Osteoblast (primary cell): Measurements from ENCODE around the gene CDA. TPM values are rescaled to one million over a fixed set of nuclear protein-coding genes. Genes with fewer than 3 reads are reported as not detected.

Source experiments
- DNase-seq: peaks from one replicate; pipeline ENCODE4 v3.0.0; 2011; ENCODE audit warnings: low spot score, mixed read lengths; ENCODE audit not compliant: insufficient read length; ENCODE audit errors: missing footprints
- H2AFZ ChIP-seq: 2 replicates; pipeline ENCODE4 v1.6.0; 2011; ENCODE audit warnings: mild to moderate bottlenecking, low read length
- H3K27ac ChIP-seq: 2 replicates; pipeline ENCODE4 v1.5.1; 2011; ENCODE audit warnings: mild to moderate bottlenecking, low read depth, low read length, moderate library complexity
- H3K27me3 ChIP-seq: 2 replicates; pipeline ENCODE4 v1.6.0; 2012; ENCODE audit warnings: mild to moderate bottlenecking, control low read depth, inconsistent platforms, low read length, moderate library complexity; ENCODE audit not compliant: insufficient read depth
- H3K36me3 ChIP-seq: 2 replicates; pipeline ENCODE4 v1.5.1; 2011; ENCODE audit warnings: mild to moderate bottlenecking, low read length, control low read depth, moderate library complexity; ENCODE audit not compliant: insufficient read depth
- H3K4me1 ChIP-seq: 2 replicates; pipeline ENCODE4 v1.5.1; 2011; ENCODE audit warnings: mild to moderate bottlenecking, low read length, control low read depth, moderate library complexity; ENCODE audit not compliant: insufficient read depth
- H3K4me2 ChIP-seq: 2 replicates; pipeline ENCODE4 v1.6.0; 2011; ENCODE audit warnings: mild to moderate bottlenecking, low read length; ENCODE audit not compliant: insufficient read depth
- H3K4me3 ChIP-seq: fragments of 200-600 bp; sonication (generic); 3 replicates; pipeline ENCODE4 v1.5.1; 2012; ENCODE audit warnings: mild to moderate bottlenecking, low read length, inconsistent platforms; ENCODE audit not compliant: insufficient read depth
- H3K79me2 ChIP-seq: 2 replicates; pipeline ENCODE4 v1.6.0; 2012; ENCODE audit warnings: mild to moderate bottlenecking, low read length, control low read depth, inconsistent platforms; ENCODE audit not compliant: insufficient read depth
- H3K9me3 ChIP-seq: 2 replicates; pipeline ENCODE4 v1.5.1; 2011; ENCODE audit warnings: low read depth, low read length, control low read depth
- H4K20me1 ChIP-seq: 2 replicates; pipeline ENCODE4 v1.6.0; 2012; ENCODE audit warnings: mild to moderate bottlenecking, low read length, control low read depth; ENCODE audit not compliant: insufficient read depth
- total RNA-seq: library from RNA; depleted of rRNA; stranded (reverse); fragments of >200 nt; gene quantifications from 2 replicates; pipeline ENCODE4 v1.2.3, GENCODE V29; 2012
- TF ChIP-seq, protein P1 (sequence below): IDR thresholded peaks from 2 replicates; pipeline ENCODE4 v1.5.1; 2011; ENCODE audit warnings: mild to moderate bottlenecking, low read depth, low read length, moderate library complexity; ENCODE audit errors: extremely low read depth

CDA gene
- total RNA-seq, 1 donor = 1.1 TPM

DNA sequence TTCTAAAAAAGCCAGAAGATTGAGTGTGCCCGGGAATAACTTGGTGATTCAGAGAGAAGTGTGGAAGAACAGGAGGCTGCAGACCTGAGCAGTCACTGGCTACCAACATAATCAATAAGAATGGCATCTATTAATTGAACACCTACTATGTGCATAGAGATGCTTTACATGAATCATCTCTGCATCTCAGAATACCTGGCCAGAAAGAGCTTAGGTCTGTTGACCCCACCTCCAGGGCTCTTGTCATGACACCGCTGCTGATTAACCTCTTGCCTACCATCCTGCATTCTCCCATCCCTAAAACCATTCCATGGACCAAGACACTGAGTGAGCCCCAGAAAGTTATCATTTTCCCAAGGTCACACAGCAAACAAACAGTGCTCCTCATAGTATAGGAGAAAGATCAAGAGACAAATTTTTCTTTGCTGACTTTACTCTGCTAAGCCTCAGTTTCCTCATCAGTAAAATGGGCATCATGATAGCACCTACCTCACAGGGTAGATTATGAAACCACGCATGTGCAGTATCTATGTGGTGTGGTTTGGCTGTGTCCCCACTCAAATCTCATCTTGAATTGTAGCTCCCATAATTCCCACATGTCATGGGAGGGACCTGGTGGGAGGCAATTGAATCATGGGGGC is 28.1 kb downstream of the CDA start:
- Histone ChIP-seq H3K27ac (no peak overlapping the region), H4K20me1 (no peaks in the 10 kb centered on the region), H3K79me2 (no peaks in the 10 kb centered on the region), H3K4me2 (peak overlapping the region; percentile 65), H3K4me1 (peaks cover 24% of the 10 kb centered on the region), H3K9me3 (no peaks in the 10 kb centered on the region), H3K27me3 (no peaks in the 10 kb centered on the region), H3K36me3 (no peaks in the 10 kb centered on the region), H3K4me3 (peak overlapping the region; percentile 19), H2AFZ (peak overlapping the region; percentile 84)
- no peak for DNase-seq
- TF ChIP-seq, protein P1, sequence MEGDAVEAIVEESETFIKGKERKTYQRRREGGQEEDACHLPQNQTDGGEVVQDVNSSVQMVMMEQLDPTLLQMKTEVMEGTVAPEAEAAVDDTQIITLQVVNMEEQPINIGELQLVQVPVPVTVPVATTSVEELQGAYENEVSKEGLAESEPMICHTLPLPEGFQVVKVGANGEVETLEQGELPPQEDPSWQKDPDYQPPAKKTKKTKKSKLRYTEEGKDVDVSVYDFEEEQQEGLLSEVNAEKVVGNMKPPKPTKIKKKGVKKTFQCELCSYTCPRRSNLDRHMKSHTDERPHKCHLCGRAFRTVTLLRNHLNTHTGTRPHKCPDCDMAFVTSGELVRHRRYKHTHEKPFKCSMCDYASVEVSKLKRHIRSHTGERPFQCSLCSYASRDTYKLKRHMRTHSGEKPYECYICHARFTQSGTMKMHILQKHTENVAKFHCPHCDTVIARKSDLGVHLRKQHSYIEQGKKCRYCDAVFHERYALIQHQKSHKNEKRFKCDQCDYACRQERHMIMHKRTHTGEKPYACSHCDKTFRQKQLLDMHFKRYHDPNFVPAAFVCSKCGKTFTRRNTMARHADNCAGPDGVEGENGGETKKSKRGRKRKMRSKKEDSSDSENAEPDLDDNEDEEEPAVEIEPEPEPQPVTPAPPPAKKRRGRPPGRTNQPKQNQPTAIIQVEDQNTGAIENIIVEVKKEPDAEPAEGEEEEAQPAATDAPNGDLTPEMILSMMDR = no peak

DNA sequence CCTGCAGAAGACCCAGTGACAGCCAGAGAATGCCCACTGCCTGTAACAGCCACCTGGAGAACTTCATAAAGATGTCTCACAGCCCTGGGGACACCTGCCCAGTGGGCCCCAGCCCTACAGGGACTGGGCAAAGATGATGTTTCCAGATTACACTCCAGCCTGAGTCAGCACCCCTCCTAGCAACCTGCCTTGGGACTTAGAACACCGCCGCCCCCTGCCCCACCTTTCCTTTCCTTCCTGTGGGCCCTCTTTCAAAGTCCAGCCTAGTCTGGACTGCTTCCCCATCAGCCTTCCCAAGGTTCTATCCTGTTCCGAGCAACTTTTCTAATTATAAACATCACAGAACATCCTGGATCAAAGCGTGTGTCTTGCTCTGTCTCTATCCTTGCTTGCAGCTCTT is 29.7 kb downstream of the CDA start:
- Histone ChIP-seq H2AFZ (no peak overlapping the region), H3K36me3 (no peaks in the 10 kb centered on the region), H3K4me1 (peaks cover 17% of the 10 kb centered on the region), H3K4me2 (no peak overlapping the region), H3K79me2 (no peaks in the 10 kb centered on the region), H3K27ac (no peak overlapping the region), H3K4me3 (no peak overlapping the region), H3K27me3 (no peaks in the 10 kb centered on the region), H4K20me1 (no peaks in the 10 kb centered on the region), H3K9me3 (no peaks in the 10 kb centered on the region)
- TF ChIP-seq, protein P1 = no peak
- no peak for DNase-seq

DNA sequence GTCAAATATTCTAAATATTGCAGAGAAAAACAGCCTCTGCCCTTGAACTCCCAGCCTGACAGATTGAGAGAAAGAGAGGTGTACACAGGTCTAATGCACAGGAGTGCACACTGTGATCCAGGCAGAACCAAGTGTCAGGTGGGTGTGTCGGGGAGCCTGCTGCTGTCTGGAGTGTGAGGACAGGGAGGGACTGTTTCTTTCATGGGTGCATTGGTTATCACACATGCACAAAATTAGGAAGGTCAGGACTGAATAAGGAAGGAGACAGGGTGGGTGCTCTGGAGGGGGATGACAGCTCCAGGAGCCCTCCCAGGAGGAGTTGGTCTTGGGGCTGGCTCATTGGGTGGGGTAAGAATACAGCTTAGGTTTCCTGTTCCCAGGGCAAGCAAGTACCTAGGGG is 31.1 kb downstream of the CDA start:
- H3K27me3 ChIP-seq = no peaks in the 10 kb centered on the region
- no peak overlapping the region for H3K4me3 ChIP-seq
- no peak for DNase-seq
- H3K79me2 ChIP-seq = no peaks in the 10 kb centered on the region
- TF ChIP-seq, protein P1 = no peak
- H3K27ac ChIP-seq = no peak overlapping the region
- peaks cover 8% of the 10 kb centered on the region for H3K4me1 ChIP-seq
- H3K36me3 ChIP-seq = no peaks in the 10 kb centered on the region
- H3K4me2 ChIP-seq = no peak overlapping the region
- H2AFZ ChIP-seq = no peak overlapping the region
- H4K20me1 ChIP-seq = no peaks in the 10 kb centered on the region
- no peaks in the 10 kb centered on the region for H3K9me3 ChIP-seq

DNA sequence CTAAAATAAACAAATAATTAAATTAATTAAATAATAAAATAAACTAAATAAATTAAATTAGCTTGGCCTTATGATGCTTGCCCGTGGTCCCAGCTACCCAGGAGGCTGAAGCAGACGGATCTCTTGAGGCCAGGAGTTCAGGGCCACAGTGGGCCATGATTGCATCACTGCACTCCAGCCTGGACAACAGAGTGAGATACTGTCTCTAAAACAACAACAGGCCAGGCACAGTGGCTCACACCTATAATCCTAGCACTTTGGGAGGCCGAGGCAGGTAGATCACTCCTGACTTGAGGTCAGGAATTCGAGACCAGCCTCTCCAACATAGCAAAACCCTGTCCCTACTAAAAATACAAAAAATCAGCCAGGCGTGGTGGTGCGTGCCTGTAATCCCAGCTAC is 32.1 kb downstream of the CDA start:
- no peaks in the 10 kb centered on the region for H3K9me3 ChIP-seq
- H3K4me1 ChIP-seq = peaks cover 6% of the 10 kb centered on the region
- TF ChIP-seq, protein P1 = no peak
- no peak overlapping the region for H3K4me3 ChIP-seq
- no peak overlapping the region for H3K27ac ChIP-seq
- no peak for DNase-seq
- H3K27me3 ChIP-seq = no peaks in the 10 kb centered on the region
- no peak overlapping the region for H2AFZ ChIP-seq
- no peaks in the 10 kb centered on the region for H3K36me3 ChIP-seq
- H3K4me2 ChIP-seq = no peak overlapping the region
- no peaks in the 10 kb centered on the region for H4K20me1 ChIP-seq
- no peaks in the 10 kb centered on the region for H3K79me2 ChIP-seq
